DMS79 treated with DMSO at 0.1 percent for 48 hours (cell line): ENCODE results near the gene DNAJC5G.

Experiments
- DNase-seq: peaks from one replicate; lab custom pipeline; 2025; lab: John Stamatoyannopoulos, UW

The DNAJC5G gene

GRCh38 chr2:27275211-27276150 lies at the start of gene DNAJC5G:
DNAJC5G (plus strand) TSS chr2:27275433; CDS start chr2:27276729, 1,296 bp downstream.
- no peak for DNase-seq

- DNase-seq = no peak
These were observed 49.7 kb upstream of the DNAJC5G start for GRCh38 chr2:27225526-27225925.

DNA sequence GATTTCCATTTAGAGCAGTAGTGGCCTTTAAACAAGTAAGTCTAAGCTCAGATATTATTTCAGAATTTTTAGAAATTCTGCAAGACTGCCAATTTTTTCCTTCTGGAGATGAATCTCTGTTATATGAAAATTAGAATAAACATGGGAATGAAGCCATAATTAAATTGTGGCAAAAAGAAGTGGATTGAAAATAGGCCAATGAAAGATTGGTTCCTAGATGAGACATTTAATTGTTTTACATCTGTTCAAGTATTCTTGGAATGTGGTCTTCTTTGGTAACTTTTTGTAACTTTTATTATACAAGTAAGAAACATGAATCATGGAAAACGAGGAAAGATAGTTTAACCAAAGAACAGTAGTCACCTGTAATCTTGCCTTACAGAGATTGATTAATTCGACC lies 47.7 kb upstream of the DNAJC5G start:
- no peak for DNase-seq

DNA sequence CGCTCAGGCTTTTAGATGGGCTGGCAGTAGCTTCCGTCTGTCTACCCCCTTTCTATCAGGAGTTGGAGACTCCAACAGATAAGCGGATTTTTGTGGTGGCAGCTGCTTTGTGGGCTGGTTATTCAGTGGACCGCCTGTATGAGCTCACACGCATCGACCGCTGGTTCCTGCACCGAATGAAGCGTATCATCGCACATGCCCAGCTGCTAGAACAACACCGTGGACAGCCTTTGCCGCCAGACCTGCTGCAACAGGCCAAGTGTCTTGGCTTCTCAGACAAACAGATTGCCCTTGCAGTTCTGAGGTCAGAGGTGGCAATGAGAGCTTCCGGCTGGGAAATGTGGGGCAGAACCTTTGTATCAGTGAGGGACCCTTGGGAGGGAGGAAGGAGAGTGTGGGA lies 43.3 kb upstream of the DNAJC5G start:
- no peak for DNase-seq

- no peak for DNase-seq
These were observed 41.9 kb upstream of the DNAJC5G start for GRCh38 chr2:27233341-27233740.

DNA sequence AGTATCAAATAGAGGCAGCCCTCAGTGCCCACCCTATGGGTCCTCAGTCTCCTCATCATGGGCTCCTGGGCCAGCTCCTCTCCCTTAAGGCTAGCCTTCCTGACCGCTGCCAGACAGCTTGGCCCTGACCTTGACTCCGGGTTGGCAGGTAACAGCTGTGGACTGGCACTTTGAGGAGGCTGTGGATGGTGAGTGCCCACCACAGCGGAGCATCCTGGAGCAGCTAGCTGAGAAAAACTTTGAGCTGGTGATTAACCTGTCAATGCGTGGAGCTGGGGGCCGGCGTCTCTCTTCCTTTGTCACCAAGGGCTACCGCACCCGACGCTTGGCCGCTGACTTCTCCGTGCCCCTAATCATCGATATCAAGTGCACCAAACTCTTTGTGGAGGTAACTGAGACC lies 39.1 kb upstream of the DNAJC5G start:
- no peak for DNase-seq

GRCh38 chr2:27236626-27237025 lies 38.6 kb upstream of the DNAJC5G start:
- DNase-seq = no peak

- DNase-seq = no peak
These were observed 37.8 kb upstream of the DNAJC5G start for GRCh38 chr2:27237341-27237945.

DNA sequence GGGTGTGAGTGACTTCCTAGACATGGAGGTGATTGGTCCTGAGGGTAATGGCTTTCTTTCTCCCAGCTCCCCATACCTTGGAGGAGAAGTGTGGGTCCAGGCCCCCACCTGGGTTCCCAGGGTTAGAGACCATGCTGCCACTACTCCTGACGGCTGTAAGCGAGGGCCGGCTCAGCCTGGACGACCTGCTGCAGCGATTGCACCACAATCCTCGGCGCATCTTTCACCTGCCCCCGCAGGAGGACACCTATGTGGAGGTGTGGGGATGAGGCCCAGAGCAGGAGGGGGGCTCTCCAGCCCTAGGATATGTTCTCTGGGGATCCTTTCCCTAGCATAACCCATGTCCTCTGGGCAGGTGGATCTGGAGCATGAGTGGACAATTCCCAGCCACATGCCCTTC lies 36.3 kb upstream of the DNAJC5G start:
- DNase-seq = no peak

GRCh38 chr2:27240406-27240805 lies 34.8 kb upstream of the DNAJC5G start:
- DNase-seq = no peak

DNA sequence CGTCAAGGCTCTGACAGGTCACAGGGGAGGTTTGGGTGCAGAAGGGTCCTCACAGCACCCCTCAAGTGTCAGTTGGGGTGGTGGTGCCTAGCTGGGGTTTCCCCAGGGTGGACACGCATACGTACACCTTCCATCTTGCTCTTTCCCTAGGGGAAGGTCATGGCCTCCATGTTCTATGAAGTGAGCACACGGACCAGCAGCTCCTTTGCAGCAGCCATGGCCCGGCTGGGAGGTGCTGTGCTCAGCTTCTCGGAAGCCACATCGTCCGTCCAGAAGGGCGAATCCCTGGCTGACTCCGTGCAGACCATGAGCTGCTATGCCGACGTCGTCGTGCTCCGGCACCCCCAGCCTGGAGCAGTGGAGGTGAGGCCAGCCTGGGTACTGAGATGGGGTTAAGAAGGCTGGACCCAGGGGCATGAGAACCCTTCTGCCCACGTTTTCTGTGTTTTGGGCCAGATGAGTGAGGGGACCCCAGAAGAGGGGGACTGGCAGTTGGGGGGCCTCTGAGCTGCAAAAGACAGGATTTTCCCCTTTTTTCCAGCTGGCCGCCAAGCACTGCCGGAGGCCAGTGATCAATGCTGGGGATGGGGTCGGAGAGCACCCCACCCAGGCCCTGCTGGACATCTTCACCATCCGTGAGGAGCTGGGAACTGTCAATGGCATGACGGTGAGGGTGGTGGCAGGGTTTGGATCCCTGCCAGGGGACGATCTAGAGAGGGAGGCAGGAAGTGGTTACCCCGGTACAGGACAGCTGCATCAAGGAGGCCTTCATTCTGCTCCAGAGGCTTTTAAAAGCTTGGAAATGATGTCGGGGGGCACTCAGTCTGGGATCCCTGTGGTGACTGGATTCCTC lies 33.2 kb upstream of the DNAJC5G start:
- no peak for DNase-seq

- no peak for DNase-seq
These were observed 32.6 kb upstream of the DNAJC5G start for GRCh38 chr2:27242614-27242951.

DNA sequence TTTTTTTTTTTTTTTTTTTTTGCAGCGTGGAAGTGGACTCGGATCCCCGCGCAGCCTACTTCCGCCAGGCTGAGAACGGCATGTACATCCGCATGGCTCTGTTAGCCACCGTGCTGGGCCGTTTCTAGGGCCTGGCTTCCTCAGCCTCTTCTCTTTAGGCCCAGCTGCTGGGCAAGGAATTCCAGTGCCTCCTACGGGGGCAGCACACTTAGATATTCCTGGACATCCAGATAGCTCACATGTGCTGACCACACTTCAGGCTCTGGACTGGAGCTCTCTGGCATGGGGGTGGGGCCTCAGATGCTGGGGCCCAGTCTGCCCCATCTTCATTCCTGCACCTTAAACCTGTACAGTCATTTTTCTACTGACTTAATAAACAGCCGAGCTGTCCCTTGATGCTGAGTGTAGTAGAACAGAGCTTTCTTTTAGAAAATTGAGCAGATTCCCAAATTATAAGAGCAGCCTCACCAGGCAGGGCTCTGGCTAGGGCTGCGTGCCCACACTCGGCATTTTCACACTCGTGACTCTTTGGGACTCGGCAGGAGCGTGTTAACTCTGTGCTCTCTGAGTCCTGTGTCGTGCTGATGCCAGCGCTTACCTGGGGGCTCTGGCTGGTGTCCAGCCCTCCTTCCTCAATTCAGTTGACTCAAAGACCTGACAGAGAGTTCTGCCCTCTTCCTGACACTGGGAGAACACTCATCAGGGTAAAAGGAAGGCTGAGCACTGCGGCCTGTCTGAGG lies 31.7 kb upstream of the DNAJC5G start:
- no peak for DNase-seq

- no peak for DNase-seq
These were observed 30.1 kb upstream of the DNAJC5G start for GRCh38 chr2:27245116-27245515.

GRCh38 chr2:27245626-27246025 lies 29.6 kb upstream of the DNAJC5G start:
- DNase-seq = no peak

DNA sequence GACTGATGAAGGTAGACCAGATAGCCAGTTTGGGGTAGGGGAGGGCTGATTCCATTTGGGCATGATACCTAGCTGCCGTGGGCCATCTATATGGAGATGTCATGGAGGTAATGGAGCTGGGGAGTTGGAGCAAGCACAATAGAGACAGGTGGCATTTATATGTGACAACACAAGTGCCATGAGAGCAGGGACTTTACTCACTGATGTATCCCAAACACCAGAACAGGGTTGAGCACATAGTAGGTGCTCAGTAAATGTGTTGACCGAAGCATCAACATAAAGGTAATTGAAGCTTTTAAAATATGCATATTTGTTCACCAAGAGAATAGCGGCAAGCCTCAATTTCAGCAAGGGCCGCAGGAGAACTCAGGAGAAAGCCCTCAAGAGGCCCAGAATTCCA lies 27.3 kb upstream of the DNAJC5G start:
- no peak for DNase-seq

GRCh38 chr2:27249159-27249890 lies 25.9 kb upstream of the DNAJC5G start:
- DNase-seq = no peak

- no peak for DNase-seq
These were observed 25.2 kb upstream of the DNAJC5G start for GRCh38 chr2:27249891-27250651.

DNA sequence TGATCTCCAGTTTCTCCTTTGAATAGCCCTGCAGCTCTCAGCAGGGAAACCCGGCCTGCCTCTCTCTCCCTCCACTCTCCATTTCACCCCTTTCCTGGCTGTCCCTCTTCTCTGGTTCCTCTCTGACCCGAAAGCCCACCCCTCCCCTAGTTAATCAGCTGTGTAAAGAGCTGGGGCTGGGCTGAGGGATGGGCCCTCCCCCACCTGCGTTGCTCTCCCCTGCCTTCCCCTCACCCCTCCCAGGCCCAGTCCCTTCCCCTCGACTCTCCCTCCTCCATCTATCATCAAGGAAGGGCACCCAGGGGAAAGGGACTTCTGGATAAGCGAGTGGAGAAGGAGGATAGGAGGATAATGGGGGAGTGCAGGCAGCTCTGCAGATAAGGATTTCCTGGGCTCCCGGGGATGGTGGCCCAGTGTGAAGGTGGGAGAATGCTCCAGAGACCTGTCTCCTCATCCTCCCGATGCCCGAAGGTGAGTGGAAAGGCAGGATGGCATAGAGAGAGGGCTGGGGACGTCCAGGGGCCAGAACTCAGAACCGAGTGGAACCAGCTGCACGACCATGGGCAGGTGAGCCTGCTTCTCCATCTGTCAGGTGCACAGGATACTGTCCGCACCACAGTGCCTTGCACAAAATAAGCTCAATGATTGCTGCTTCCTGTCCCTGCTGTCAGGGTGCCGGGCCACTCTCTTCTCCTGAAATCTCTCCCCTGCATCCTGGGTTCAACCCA lies 24.4 kb upstream of the DNAJC5G start:
- no peak for DNase-seq

- DNase-seq = no peak
These were observed 23.5 kb upstream of the DNAJC5G start for GRCh38 chr2:27251766-27252165.
